RWPE2 (cell line): ENCODE results near the gene TXNDC12.
"Not testable (repeated sequence)": the region's sequence is repeated elsewhere in the genome, so short reads cannot be mapped to it uniquely, and the experiment has no call there.

ENCODE experiments used
- ATAC-seq: fragments of 200-7000 bp; cut with Tn5 transposase; 3 replicates; pipeline ENCODE4 v1.9.1; 2021; ENCODE audit warnings: low read depth
- DNase-seq: peaks from one replicate; pipeline ENCODE4 v3.0.0-alpha.2; 2020; ENCODE audit warnings: low spot score
- H3K27ac ChIP-seq: fragments of 450-650 bp; 2 replicates; pipeline ENCODE4 v1.5.1; 2017; ENCODE audit warnings: mild to moderate bottlenecking; ENCODE audit not compliant: poor library complexity, severe bottlenecking
- H3K27me3 ChIP-seq: fragments of 250-450 bp; sonication (Bioruptor Pico); 2 replicates; pipeline ENCODE4 v1.5.1; 2021; ENCODE audit warnings: mild to moderate bottlenecking, moderate library complexity; ENCODE audit not compliant: insufficient read depth, poor library complexity, severe bottlenecking
- H3K36me3 ChIP-seq: fragments of 250-450 bp; sonication (Bioruptor Pico); 2 replicates; pipeline ENCODE4 v1.5.1; 2020; ENCODE audit warnings: low read depth, mild to moderate bottlenecking, moderate library complexity
- H3K4me1 ChIP-seq: fragments of 250-450 bp; sonication (Bioruptor Pico); 2 replicates; pipeline ENCODE4 v1.5.1; 2021; ENCODE audit warnings: mild to moderate bottlenecking, moderate library complexity; ENCODE audit not compliant: insufficient read depth, poor library complexity, severe bottlenecking
- H3K4me3 ChIP-seq: fragments of 250-450 bp; sonication (Bioruptor Pico); 2 replicates; pipeline ENCODE4 v1.5.1; 2021; ENCODE audit warnings: mild to moderate bottlenecking, moderate library complexity; ENCODE audit not compliant: severe bottlenecking
- H3K9me3 ChIP-seq: fragments of 250-450 bp; sonication (Bioruptor Pico); 2 replicates; pipeline ENCODE4 v1.5.1; 2021; ENCODE audit warnings: mild to moderate bottlenecking, moderate library complexity; ENCODE audit not compliant: severe bottlenecking
- TF ChIP-seq, protein P1 (sequence below): fragments of 450-650 bp; IDR thresholded peaks from one replicate; pipeline ENCODE4 v1.5.1; 2017; ENCODE audit warnings: mild to moderate bottlenecking, moderate library complexity; ENCODE audit not compliant: poor library complexity, severe bottlenecking

TXNDC12 gene

DNA sequence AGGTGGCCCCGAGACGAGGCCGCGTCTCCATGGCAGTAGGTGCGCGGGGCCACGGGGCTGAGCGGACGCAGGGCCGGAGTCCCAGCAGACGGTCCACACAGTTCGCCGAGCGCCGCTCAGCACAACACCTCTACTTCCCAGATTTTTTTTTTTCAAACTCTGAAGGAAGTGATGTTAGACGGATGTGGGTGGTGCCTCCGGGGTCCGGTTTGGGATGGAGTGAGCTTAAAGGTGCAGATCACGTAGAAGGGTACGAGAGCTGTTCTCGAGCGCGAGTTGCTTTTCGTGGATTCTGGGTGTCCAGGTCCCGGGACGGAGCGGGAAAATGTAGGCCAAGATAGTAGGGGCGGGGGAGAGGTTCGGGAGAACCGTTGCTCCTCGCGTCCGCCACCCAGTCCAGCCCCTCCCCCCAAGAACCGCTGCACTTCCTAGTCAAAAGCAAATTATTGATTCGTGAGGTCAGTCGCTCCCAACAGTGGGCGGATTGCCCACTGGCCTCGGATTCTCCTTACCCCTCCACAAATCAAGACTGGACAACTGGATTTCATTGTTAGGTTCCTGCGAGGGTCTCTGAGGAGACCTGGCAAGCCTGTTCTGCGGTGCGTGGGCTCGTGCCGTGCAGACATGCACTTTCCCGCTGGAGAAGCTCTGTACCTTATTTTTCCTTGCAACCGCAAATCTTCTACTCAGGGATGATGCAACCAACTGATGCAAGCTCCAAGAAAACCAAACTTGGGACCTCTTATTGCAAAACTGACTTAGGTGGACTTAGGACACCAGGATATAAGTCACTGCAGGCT is at the start of gene TXNDC12:
TSS of gene TXNDC12 (minus strand) at position 126 of the 800 bp plus-strand sequence. CDS start at position 31, 95 bp downstream.
- Histone ChIP-seq H3K27me3 (no peaks in the 10 kb centered on the region), H3K36me3 (peaks cover 30% of the 10 kb centered on the region), H3K27ac (peak within 1 kb of the TSS; percentile 81), H3K4me1 (peaks cover 31% of the 10 kb centered on the region), H3K9me3 (no peaks in the 10 kb centered on the region), H3K4me3 (peak within 1 kb of the TSS; percentile 96)
- DNase-seq (peak; percentile 90), ATAC-seq (peak; percentile 74)
- TF ChIP-seq, protein P1, sequence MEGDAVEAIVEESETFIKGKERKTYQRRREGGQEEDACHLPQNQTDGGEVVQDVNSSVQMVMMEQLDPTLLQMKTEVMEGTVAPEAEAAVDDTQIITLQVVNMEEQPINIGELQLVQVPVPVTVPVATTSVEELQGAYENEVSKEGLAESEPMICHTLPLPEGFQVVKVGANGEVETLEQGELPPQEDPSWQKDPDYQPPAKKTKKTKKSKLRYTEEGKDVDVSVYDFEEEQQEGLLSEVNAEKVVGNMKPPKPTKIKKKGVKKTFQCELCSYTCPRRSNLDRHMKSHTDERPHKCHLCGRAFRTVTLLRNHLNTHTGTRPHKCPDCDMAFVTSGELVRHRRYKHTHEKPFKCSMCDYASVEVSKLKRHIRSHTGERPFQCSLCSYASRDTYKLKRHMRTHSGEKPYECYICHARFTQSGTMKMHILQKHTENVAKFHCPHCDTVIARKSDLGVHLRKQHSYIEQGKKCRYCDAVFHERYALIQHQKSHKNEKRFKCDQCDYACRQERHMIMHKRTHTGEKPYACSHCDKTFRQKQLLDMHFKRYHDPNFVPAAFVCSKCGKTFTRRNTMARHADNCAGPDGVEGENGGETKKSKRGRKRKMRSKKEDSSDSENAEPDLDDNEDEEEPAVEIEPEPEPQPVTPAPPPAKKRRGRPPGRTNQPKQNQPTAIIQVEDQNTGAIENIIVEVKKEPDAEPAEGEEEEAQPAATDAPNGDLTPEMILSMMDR, result no peak

DNA sequence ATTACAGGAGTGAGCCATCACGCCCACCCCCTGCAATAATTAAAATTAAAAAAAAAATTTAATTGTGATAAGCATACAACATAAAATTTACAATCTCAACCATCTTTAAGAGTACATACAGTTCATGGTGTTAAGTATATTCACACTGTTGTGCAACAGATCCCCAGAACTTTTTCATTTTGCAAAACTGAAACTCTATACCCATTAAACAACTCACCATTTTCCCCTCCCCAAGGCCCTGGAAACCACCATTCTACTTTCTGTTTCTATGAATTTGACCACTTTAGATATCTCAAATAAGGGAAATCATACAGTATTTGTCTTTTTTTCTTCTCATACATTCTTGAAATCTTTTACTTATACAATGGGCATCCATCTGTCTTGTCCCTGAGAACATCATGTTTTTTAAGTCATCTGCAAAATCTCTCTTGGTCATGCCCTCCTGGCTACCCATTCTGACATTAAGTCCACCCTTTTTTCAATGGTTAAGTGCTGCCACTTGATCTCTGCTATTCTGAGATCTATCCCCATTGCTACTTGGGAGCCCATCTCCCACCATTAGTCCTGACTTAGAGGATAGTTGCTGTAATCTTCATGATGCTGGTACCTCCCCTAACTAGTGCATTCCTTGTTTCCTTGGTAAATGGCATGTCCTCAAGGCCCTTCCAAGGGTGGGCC is 47.5 kb upstream of the TXNDC12 start:
- Histone ChIP-seq H3K27me3 (no peaks in the 10 kb centered on the region), H3K4me3 (no peak overlapping the region), H3K9me3 (no peaks in the 10 kb centered on the region), H3K27ac (no peak overlapping the region), H3K36me3 (no peaks in the 10 kb centered on the region), H3K4me1 (no peaks in the 10 kb centered on the region)
- TF ChIP-seq, protein P1, result no peak
- DNase-seq, result no peak
- no peak for ATAC-seq

DNA sequence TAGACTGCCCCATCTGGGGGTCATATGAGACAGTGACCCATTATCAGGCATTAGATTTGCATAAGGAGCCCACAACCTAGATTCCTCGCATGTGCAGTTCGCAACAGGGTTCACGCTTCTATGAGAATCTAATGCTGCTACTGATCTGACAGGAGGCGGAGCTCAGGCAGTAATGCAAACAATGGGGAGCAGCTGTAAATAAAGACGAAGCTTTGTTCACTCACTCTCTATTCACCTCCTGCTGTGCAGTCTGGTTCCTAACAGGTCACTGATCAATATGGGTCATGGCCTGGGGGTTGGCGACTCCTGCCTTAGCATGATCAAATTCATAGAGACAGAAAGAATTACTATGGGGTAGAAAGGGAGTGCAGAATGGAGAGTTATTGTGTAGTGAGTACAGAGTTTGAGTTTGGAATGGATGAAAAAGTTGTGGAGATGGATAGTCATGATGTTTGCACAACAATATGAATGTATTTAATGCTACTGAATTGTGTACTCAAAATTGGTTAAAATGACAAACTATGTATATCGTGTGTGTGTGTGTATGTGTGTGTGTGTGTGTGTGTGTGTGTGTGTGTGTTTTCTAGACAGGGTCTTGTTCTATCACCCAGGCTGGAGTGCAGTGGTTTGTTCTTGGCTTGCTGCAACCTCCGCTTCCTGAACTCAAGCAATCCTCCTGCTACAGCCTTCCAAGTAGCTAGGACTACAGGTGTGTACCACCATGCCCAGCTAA is 43.3 kb upstream of the TXNDC12 start:
- Histone ChIP-seq H3K27me3 (no peaks in the 10 kb centered on the region), H3K9me3 (no peaks in the 10 kb centered on the region), H3K36me3 (no peaks in the 10 kb centered on the region), H3K4me1 (no peaks in the 10 kb centered on the region), H3K4me3 (no peak overlapping the region), H3K27ac (no peak overlapping the region)
- TF ChIP-seq, protein P1, result no peak
- ATAC-seq (no peak), DNase-seq (no peak)

DNA sequence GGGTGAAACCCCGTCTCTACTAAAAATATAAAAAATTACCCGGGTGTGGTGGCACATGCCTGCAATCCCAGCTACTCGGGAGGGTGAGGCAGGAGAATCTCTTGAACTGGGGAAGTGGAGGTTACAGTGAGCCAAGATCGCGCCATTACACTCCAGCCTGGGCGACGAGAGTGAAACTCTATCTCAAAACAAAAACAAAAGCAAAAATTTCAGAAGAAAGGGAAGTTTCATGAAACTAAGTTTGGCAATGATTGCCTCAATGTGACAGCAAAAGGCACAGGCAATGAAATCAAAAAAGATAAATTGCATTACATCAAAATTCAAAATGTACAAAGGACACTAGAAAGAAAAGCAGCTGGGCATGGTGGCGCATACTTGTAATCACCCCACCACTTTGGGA is 41.2 kb upstream of the TXNDC12 start:
- Histone ChIP-seq H3K27ac (no peak overlapping the region), H3K4me3 (no peak overlapping the region), H3K4me1 (no peaks in the 10 kb centered on the region), H3K27me3 (no peaks in the 10 kb centered on the region), H3K36me3 (peaks cover 4% of the 10 kb centered on the region), H3K9me3 (no peaks in the 10 kb centered on the region)
- DNase-seq (no peak), ATAC-seq (no peak)
- TF ChIP-seq, protein P1, result no peak

DNA sequence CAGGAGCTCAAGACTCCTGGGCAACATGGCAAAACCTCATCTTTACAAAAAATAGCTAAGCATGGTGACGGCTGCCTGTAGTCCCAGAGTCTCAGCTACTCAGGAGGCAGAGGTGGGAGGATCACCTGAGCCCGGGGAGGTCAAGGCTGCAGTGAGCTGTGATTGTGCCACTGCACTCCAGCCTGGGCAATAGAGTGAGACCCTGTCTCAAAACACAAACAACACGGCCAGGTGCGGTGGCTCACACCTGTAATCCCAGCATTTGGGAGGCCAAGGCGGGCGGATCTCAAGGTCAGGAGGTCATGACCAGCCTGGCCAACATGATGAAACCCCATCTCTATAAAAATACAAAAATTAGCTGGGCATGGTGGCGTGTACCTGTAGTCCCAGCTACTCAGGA is 39.3 kb upstream of the TXNDC12 start:
- H3K27me3 ChIP-seq, H3K9me3 ChIP-seq, ATAC-seq, DNase-seq, H3K27ac ChIP-seq, H3K4me1 ChIP-seq, H3K4me3 ChIP-seq: not testable (repeated sequence)
- H3K36me3 ChIP-seq, result peaks cover 21% of the 10 kb centered on the region

DNA sequence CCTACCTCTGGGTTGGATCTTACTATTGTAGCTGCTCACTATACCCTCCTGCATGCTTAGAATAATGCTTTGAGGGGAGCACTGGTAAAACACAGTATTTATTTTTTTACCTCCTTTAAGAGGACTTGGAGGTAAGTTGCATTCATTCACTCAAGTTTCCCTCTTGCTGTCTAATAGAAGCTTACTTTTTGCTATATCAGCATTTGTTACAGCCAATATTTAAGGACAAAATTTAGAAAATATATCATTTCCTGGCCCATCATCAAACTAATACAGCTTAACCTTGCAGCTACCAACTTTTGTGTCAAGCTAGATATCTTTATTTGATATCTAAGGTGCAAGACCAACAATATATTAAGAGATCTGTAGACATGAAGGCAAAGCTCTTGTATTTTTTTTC is 32.9 kb upstream of the TXNDC12 start:
- peaks cover 73% of the 10 kb centered on the region for H3K36me3 ChIP-seq
- not testable (repeated sequence) for H3K9me3 ChIP-seq, H3K4me3 ChIP-seq

More for the DNA sequence above, 32.9 kb upstream of the TXNDC12 start:
- ATAC-seq, H3K27me3 ChIP-seq, H3K27ac ChIP-seq, DNase-seq, H3K4me1 ChIP-seq: not testable (repeated sequence)
